Stimulated activated naive CD8-positive, alpha-beta T cell treated with anti-CD3 and anti-CD28 coated beads, Interleukin-15, Interleukin-2, amounts not matched to agents 100 ng/mL and 50 ng/mL, for 24 hours (primary cell): ENCODE results near the gene ANKRD61.
"Not testable (repeated sequence)": the region's sequence is repeated elsewhere in the genome, so short reads cannot be mapped to it uniquely, and the experiment has no call there.

ENCODE experiments used
- H3K27ac Mint-ChIP-seq: one replicate; pipeline ENCODE4 v1.8.0; 2021; ENCODE audit warnings: mild to moderate bottlenecking, mixed read lengths
- H3K27me3 Mint-ChIP-seq: one replicate; pipeline ENCODE4 v1.8.0; 2021; ENCODE audit warnings: mixed read lengths
- H3K36me3 Mint-ChIP-seq: one replicate; pipeline ENCODE4 v1.8.0; 2021; ENCODE audit warnings: low read depth, mixed read lengths
- H3K4me1 Mint-ChIP-seq: one replicate; pipeline ENCODE4 v1.8.0; 2021; ENCODE audit warnings: low read depth, mixed read lengths
- H3K4me3 Mint-ChIP-seq: one replicate; pipeline ENCODE4 v1.8.0; 2021; ENCODE audit warnings: mild to moderate bottlenecking, mixed read lengths
- H3K9me3 Mint-ChIP-seq: one replicate; pipeline ENCODE4 v1.8.0; 2021; ENCODE audit warnings: mixed read lengths

Gene ANKRD61

DNA sequence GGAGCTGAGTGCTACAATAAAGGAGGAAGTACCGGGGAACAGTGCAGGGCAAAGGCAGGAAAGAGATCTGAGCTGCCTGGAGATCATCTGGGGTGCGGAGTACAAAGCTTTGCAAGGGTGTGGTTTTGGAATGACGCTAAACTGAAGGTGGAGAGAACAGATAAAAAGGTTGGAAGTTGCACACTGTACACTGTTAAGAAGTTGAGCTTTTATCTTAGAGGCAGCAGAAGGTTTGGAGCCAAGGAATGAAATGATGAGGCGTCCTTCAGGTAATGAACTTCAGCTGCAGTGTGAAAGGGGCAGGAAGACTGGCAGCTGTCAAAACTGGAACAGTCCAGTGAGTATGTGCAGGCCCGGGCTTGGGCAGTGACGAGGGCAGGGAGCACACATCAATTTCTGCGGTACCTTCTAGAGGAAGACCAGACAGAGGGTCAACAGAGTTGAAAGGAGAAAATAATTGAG lies 7.2 kb upstream of the ANKRD61 start:
- peaks cover 27% of the 10 kb centered on the region for H3K4me1 Mint-ChIP-seq
- no peaks in the 10 kb centered on the region for H3K9me3 Mint-ChIP-seq
- peaks cover 88% of the 10 kb centered on the region for H3K36me3 Mint-ChIP-seq
- H3K27ac Mint-ChIP-seq = peak overlapping the region; percentile 21
- no peaks in the 10 kb centered on the region for H3K27me3 Mint-ChIP-seq
- H3K4me3 Mint-ChIP-seq = no peak overlapping the region

DNA sequence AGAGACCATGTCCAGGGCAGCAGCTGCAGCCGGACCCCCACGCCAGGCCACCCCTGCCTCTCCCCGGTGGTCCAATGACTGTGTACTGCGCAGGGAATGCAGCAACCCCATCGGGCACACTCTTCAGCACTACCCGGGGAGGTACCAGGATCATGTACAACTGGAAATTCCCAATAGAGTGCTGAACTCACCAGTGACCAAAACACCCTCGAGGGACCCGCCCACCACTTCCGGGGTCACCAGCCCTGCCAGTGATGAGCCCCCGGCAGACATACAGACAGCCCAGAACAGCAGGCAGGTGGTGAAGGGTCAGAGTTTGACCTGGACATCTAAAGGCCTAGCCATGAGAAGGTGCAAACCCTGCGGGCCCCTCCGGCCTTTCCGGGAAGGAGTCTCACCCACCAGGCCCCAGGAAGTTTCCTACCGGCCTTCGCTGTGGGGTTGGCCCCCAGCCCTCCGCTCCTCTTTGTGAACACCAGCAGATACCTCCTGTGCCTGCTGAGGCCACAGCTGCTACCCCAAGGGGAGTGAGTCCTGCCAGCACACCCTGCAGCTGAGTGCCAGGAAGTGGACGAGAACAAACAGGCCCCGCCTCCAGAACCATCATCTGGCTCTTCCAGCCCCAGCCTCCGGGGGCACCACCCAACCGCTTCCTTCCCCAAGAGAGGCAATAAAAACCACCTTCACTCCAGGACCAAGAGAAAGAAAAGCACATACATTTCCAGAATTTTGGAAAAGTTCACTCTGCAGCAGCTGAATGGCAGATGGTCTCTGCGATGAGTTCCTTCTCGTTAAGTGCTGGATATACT lies 5.0 kb upstream of the ANKRD61 start:
- Mint-ChIP-seq H3K4me1 (peaks cover 27% of the 10 kb centered on the region), H3K27me3 (no peaks in the 10 kb centered on the region), H3K36me3 (peaks cover 72% of the 10 kb centered on the region), H3K27ac (peak overlapping the region; percentile 46), H3K4me3 (peak overlapping the region; percentile 2), H3K9me3 (no peaks in the 10 kb centered on the region)

DNA sequence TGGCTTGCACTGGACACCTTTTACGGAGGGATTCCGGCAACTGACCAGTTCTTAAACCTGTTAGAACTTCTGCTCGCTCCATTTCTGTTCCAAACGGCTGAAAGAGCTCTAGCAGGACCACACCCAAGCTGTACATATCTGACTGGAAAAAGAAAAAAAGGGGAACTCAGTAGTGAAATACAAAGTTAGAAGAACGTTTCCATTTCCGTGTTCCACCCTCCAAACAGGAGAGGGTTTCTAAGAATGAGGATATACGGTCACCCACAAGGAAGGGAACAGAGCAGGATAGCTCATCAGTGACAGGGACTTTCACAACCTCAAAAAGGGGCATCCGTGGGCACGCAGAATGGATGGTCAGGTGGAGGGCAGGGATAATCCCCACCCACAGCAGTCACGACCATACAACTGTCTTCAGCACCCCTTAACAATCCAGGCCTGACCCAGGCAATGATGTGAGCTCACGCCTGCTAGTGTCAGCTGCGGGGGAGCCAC lies 4.3 kb upstream of the ANKRD61 start:
- Mint-ChIP-seq H3K36me3 (peaks cover 71% of the 10 kb centered on the region), H3K4me3 (peak overlapping the region; percentile 2), H3K4me1 (peaks cover 27% of the 10 kb centered on the region), H3K9me3 (no peaks in the 10 kb centered on the region), H3K27ac (peak overlapping the region; percentile 46), H3K27me3 (no peaks in the 10 kb centered on the region)

DNA sequence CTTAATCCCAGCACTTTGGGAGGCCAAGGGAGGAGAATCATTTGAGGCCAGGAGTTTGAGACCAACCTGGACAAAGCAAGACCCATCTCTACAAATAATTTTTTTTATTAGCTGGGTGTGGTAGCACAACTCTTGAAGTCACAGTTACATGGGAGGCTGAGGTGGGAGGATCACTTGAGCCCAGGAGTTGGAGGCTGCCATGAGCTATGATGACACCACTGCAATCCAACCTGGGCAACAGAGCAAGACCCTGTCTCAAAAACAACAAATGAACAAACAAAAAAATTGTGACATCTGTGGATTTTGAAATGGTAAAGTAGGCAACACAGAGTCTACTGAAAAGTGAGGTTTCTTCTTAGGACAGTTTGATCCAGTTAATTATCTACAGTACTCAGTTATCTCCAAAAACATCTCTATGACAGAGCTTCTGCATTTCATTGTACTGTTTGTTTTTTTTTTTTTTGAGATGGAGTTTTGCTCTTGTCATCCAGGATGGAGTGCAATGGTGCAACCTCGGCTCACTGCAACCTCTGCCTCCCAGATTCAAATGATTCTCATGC lies 3.3 kb upstream of the ANKRD61 start:
- no peaks in the 10 kb centered on the region for H3K9me3 Mint-ChIP-seq
- peak overlapping the region; percentile 46 for H3K27ac Mint-ChIP-seq
- H3K36me3 Mint-ChIP-seq = peaks cover 65% of the 10 kb centered on the region
- peaks cover 33% of the 10 kb centered on the region for H3K4me1 Mint-ChIP-seq
- H3K4me3 Mint-ChIP-seq = no peak overlapping the region
- no peaks in the 10 kb centered on the region for H3K27me3 Mint-ChIP-seq

DNA sequence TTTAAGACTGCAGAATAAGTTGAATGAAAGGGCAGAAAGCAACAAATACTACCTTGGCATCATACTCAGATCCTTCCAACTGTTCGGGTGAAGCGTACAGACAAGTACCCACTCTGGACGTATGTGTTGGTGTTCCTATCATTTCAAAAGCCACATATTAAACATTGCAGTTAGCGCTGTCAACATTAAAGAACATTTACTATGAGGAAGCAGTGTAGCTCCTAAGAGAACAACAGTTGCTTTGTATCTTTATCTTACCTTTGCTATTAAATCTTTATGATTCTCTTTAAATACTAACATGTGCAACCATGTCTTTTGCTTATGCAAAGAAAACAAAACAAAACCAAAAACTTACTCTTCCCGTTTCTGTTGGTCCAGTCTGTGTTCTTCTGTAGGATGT lies 2.6 kb upstream of the ANKRD61 start:
- Mint-ChIP-seq H3K36me3 (peaks cover 62% of the 10 kb centered on the region), H3K4me3 (no peak overlapping the region), H3K9me3 (no peaks in the 10 kb centered on the region), H3K27ac (no peak overlapping the region), H3K4me1 (peaks cover 33% of the 10 kb centered on the region), H3K27me3 (no peaks in the 10 kb centered on the region)

DNA sequence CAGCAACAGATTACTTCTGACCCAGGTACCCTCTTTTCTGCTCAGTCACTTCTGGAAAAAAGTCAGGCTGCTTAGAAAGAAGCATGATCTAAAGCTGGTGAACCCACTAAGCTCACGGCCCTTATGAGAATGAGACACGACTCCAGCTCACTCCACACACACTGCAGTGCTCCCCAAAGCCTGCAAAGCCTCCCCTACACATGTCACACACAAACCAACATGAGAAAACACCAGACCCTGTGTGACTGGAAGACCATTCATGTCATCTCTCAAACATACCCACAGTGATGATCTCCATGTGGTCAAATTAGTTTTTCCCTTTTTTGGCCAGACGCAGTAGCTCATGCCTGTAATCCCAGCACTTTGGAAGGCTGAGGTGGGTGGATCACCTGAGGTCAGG lies 391 bp downstream of the ANKRD61 start:
- Mint-ChIP-seq H3K4me1 (peaks cover 26% of the 10 kb centered on the region), H3K9me3 (no peaks in the 10 kb centered on the region), H3K36me3 (peaks cover 67% of the 10 kb centered on the region), H3K27ac (no peak overlapping the region), H3K4me3 (no peak overlapping the region), H3K27me3 (no peaks in the 10 kb centered on the region)

DNA sequence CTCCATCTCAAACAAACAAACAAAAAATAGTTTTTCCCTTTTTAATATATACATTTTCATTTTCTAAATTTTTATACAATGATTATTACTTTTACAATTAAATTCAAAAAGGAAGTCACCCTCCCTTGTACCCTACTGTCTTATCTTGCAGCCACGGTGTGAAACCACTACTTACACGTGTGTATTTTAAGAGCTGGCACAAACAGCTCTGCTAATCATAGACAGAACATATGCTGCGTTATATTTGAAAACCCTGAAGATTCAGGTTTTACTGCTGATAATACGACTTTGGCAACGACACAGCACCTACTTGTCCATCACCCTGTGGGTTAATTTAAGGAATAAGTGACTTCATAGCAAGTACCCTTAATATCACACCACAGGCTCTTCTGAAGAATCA lies 991 bp downstream of the ANKRD61 start:
- Mint-ChIP-seq H3K4me1 (peaks cover 20% of the 10 kb centered on the region), H3K9me3 (no peaks in the 10 kb centered on the region), H3K36me3 (peaks cover 65% of the 10 kb centered on the region), H3K27me3 (no peaks in the 10 kb centered on the region), H3K27ac (no peak overlapping the region), H3K4me3 (no peak overlapping the region)

DNA sequence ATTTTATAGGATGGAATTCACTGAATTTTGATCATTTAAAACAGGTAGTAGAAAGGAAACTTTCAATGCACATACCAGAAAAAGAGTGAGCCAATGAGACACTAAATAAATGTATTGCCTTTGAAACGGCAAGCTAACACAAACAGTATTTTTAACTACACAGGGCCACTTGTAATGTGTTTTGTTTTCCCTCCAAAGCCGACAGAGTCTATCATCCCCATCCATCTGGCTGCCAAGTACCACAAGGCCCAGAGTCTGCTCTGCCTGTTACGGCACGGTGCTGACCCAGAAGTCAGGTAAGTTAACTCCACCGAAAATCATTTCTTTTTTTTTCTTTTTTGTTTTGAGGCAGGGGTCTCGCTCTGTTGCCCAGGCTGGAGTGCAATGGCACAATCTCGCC lies 1.5 kb downstream of the ANKRD61 start:
- H3K4me3 Mint-ChIP-seq = no peak overlapping the region

DNA sequence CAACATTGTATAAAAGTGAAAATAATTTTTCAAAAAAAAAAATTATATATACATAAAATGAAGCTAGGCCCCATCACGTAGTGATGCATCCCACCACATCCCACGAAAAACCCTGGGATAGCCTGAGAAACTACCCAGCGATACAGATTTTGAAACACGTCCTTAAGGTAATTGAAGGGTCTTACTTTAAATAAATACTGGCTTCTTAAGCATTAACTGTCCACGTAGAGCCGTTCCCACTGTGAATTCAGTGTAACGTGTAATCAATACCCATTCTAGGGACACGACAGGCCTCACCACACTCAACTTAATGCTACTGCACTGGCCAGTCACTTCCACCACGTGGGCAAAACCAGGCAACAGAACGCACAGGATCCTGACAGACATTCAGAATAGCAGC lies 4.0 kb downstream of the ANKRD61 start:
- no peak overlapping the region for H3K4me3 Mint-ChIP-seq
- H3K27me3 Mint-ChIP-seq = no peaks in the 10 kb centered on the region
- no peak overlapping the region for H3K27ac Mint-ChIP-seq
- peaks cover 9% of the 10 kb centered on the region for H3K4me1 Mint-ChIP-seq
- H3K9me3 Mint-ChIP-seq = no peaks in the 10 kb centered on the region
- peaks cover 59% of the 10 kb centered on the region for H3K36me3 Mint-ChIP-seq

More for the DNA sequence above, 1.5 kb downstream of the ANKRD61 start:
- peaks cover 16% of the 10 kb centered on the region for H3K4me1 Mint-ChIP-seq
- no peak overlapping the region for H3K27ac Mint-ChIP-seq
- no peaks in the 10 kb centered on the region for H3K9me3 Mint-ChIP-seq
- H3K27me3 Mint-ChIP-seq = no peaks in the 10 kb centered on the region
- H3K36me3 Mint-ChIP-seq = peaks cover 63% of the 10 kb centered on the region

DNA sequence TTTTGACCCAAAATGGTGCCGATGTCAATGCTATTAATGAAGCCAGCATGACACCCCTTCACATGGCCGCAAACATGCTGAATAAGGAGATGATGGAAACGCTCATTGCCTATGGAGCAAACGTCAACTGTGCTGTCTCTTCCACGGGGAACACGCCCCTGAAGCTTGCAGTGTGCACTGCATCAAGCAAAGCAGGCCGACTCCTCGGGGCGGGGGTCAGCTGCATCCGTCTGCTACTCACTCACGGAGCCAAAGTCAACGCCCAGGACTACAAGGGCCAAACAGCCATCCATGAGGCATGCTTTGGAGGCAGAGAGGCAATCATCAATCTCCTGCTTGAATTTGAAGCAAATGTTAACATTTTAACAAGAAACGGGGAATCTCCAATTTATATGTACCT lies 4.5 kb downstream of the ANKRD61 start:
- H3K27me3 Mint-ChIP-seq = no peaks in the 10 kb centered on the region
- peaks cover 63% of the 10 kb centered on the region for H3K36me3 Mint-ChIP-seq
- H3K4me3 Mint-ChIP-seq = no peak overlapping the region
- H3K9me3 Mint-ChIP-seq = no peaks in the 10 kb centered on the region
- H3K4me1 Mint-ChIP-seq = peaks cover 9% of the 10 kb centered on the region
- no peak overlapping the region for H3K27ac Mint-ChIP-seq

DNA sequence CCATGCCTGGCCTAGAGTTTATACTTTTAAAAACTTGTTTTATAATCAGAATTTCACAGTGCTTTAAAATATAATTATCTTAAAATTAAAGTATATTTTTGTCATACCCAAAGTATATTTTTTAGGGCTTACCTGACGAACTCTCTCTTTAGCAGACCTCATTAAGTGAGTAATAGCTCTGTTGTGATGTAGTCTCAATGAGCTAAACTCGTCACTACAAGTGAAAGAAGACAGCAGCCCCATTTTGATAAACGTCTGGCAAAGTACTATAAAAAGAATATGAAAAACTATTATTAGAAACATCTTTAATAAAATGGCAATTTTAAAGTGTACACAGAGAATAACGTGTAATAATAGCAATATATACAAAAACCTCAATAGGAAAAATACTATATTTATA lies 18.6 kb downstream of the ANKRD61 start:
- H3K4me1 Mint-ChIP-seq = peaks cover 2% of the 10 kb centered on the region
- H3K27ac Mint-ChIP-seq = no peak overlapping the region
- no peaks in the 10 kb centered on the region for H3K9me3 Mint-ChIP-seq
- no peak overlapping the region for H3K4me3 Mint-ChIP-seq
- no peaks in the 10 kb centered on the region for H3K27me3 Mint-ChIP-seq
- H3K36me3 Mint-ChIP-seq = peaks cover 57% of the 10 kb centered on the region

DNA sequence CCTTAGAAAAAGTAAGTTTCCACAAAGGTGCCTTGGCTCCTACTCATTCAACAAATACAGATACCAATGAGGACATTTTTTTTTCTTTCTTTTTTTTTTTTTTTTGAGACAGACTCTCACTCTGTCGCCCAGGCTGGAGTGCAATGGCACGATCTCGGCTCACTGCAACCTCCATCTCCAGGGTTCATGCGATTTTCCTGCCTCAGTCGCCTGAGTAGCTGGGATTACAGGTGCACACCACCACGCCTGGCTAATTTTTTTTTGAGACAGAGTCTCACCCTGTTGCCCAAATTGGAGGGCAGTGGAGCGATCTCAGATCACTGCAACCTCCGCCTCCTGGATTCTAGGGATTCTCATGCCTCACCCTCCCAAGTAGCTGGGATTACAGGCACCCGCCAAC lies 20.0 kb downstream of the ANKRD61 start:
- H3K4me1 Mint-ChIP-seq, H3K4me3 Mint-ChIP-seq, H3K27me3 Mint-ChIP-seq, H3K27ac Mint-ChIP-seq, H3K9me3 Mint-ChIP-seq: not testable (repeated sequence)
- H3K36me3 Mint-ChIP-seq = peaks cover 56% of the 10 kb centered on the region

DNA sequence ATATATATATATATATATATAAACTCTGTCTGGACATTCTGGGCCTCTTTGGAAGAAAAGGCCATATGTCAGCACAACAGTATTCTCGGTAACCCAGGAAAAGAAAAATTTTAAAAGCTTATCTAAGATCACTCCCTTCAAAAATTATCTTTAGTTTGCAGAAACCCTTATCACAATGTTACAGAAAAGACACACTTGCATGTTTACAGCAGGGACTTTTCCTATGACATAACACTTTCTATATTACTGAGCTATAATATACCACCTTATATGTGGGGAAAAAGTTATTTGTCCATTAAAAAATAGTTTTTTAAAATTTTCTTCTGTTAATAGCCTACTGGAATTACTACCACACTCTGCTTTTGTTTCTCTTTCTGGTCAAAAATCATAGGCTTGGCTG lies 25.4 kb downstream of the ANKRD61 start:
- Mint-ChIP-seq H3K4me3 (no peak overlapping the region), H3K9me3 (no peaks in the 10 kb centered on the region), H3K4me1 (peaks cover 32% of the 10 kb centered on the region), H3K36me3 (peaks cover 25% of the 10 kb centered on the region), H3K27me3 (no peaks in the 10 kb centered on the region), H3K27ac (no peak overlapping the region)

DNA sequence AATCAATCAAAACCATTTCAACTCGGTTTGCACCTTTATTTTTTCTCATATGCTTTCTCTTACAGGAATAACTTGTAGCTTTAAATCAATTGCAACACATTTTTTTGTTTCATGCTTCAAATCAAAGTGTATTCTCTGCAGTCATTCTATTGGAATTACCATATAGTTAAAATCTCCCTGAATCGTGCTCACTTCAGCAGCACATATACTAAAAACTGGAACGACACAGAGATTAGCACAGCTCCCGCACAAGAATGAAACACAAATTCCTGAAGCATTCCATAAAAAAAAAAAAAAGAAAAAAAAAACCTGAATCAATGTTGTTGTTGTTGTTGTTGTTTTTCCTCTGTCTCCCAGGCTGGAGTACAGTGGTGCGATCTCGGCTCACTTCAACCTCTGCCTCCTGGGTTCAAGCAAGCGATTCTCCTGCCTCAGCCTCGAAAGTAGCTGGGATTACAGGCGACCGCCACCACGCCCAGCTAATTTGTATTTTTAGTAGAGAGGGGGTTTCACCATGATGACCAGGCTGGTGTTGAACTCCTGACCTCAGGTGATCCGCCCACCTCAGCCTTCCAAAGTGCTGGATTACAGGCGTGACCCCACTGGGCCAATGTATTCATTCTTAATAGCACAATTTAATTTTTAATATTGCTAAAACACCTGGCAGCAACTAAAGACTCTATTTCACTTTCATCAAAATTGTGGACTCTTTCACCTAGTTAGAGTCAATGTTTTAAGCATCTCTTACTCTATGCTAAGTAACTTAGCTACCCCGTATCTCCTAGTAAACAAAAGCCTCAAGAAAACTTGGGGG lies 26.3 kb downstream of the ANKRD61 start:
- Mint-ChIP-seq H3K36me3 (peaks cover 20% of the 10 kb centered on the region), H3K27me3 (no peaks in the 10 kb centered on the region), H3K4me3 (peak overlapping the region; percentile 93), H3K9me3 (no peaks in the 10 kb centered on the region), H3K27ac (no peak overlapping the region), H3K4me1 (peaks cover 32% of the 10 kb centered on the region)

DNA sequence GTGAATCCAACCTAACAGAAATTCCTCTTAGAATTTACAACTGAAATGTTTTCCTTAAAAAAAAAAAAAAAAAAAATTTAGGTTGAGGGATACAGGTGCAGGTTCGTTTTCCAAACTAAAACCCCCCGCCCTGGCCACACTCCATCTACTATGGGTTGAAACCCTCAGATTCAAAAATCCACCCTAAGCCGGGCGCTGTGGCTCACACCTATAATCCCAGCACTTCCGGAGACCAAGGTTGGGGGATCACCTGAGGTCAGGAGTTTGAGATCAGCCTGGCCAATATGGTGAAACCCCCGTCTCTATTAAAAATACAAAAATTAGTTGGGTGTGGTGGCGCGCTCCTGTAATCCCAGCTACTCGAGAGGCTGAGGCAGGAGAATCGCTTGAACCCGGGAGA lies 28.8 kb downstream of the ANKRD61 start:
- peaks cover 29% of the 10 kb centered on the region for H3K4me1 Mint-ChIP-seq
- not testable (repeated sequence) for H3K9me3 Mint-ChIP-seq, H3K27ac Mint-ChIP-seq, H3K27me3 Mint-ChIP-seq, H3K36me3 Mint-ChIP-seq, H3K4me3 Mint-ChIP-seq
